Measurements from ENCODE around the gene CEP128. TPM values are rescaled to one million over a fixed set of nuclear protein-coding genes. Genes with fewer than 3 reads are reported as not detected.

The CEP128 gene
- total RNA-seq, 1 experiment from 2014 or later: 16.7 TPM

- Histone ChIP-seq H3K9me3 (no peaks in the 10 kb centered on the region), H3K4me3 (ENCODE audit: low read depth, low read length) (no peak overlapping the region), H3K36me3 (ENCODE audit: control insufficient read depth, insufficient read depth, low read length) (no peaks in the 10 kb centered on the region), H3K27me3 (replicated peaks; ENCODE audit: control insufficient read depth, insufficient read depth, low read length) (no peaks in the 10 kb centered on the region), H3K4me1 (peaks cover 10% of the 10 kb centered on the region)
- no peak for DNase-seq
- intact Hi-C loops (cut with micrococcal nuclease; ENCODE audit: unreplicated experiment): no loop called here
- Mint-ChIP-seq H3K9me3 (ENCODE audit: unreplicated experiment) (no peaks in the 10 kb centered on the region), H3K27ac (ENCODE audit: unreplicated experiment) (no peak overlapping the region), H3K27me3 (ENCODE audit: insufficient read depth, unreplicated experiment) (no peaks in the 10 kb centered on the region), H3K36me3 (ENCODE audit: insufficient read depth, unreplicated experiment) (no peaks in the 10 kb centered on the region), H3K4me1 (ENCODE audit: low read depth, unreplicated experiment) (peaks cover 2% of the 10 kb centered on the region), H3K4me3 (ENCODE audit: unreplicated experiment) (no peak overlapping the region)
- POLR2A ChIA-PET: no interaction called here
- CTCF ChIA-PET: no interaction called here
- no peak for TF ChIP-seq CTCF (IDR thresholded peaks at IDR 0.05; ENCODE audit: insufficient read depth in 1 of 2, low read depth in 1 of 2, low read length in 1 of 2, severe bottlenecking in 1 of 2, unreplicated experiment in 1 of 2)
- no TSS peak for BruUV-seq (replicated peaks)
Observed at GRCh38 chr14:80906946-80907345, 34.6 kb downstream of the CEP128 start.

- BruUV-seq (replicated peaks): no TSS peak
- DNase-seq: no peak
- Mint-ChIP-seq H3K9me3 (ENCODE audit: unreplicated experiment) (no peaks in the 10 kb centered on the region), H3K4me3 (ENCODE audit: unreplicated experiment) (no peak overlapping the region), H3K27ac (ENCODE audit: unreplicated experiment) (no peak overlapping the region), H3K4me1 (ENCODE audit: low read depth, unreplicated experiment) (peaks cover 8% of the 10 kb centered on the region), H3K36me3 (ENCODE audit: insufficient read depth, unreplicated experiment) (no peaks in the 10 kb centered on the region), H3K27me3 (ENCODE audit: insufficient read depth, unreplicated experiment) (no peaks in the 10 kb centered on the region)
- Histone ChIP-seq H3K27me3 (replicated peaks; ENCODE audit: control insufficient read depth, insufficient read depth, low read length) (no peaks in the 10 kb centered on the region), H3K4me1 (peaks cover 10% of the 10 kb centered on the region), H3K4me3 (ENCODE audit: low read depth, low read length) (no peak overlapping the region), H3K9me3 (no peaks in the 10 kb centered on the region), H3K36me3 (ENCODE audit: control insufficient read depth, insufficient read depth, low read length) (no peaks in the 10 kb centered on the region)
- CTCF ChIA-PET: no interaction called here
- TF ChIP-seq CTCF (IDR thresholded peaks at IDR 0.05; ENCODE audit: insufficient read depth in 1 of 2, low read depth in 1 of 2, low read length in 1 of 2, severe bottlenecking in 1 of 2, unreplicated experiment in 1 of 2): no peak
- POLR2A ChIA-PET: no interaction called here
- intact Hi-C loops (cut with micrococcal nuclease; ENCODE audit: unreplicated experiment): no loop called here
Observed at GRCh38 chr14:80906336-80906735, 35.2 kb downstream of the CEP128 start.

DNA sequence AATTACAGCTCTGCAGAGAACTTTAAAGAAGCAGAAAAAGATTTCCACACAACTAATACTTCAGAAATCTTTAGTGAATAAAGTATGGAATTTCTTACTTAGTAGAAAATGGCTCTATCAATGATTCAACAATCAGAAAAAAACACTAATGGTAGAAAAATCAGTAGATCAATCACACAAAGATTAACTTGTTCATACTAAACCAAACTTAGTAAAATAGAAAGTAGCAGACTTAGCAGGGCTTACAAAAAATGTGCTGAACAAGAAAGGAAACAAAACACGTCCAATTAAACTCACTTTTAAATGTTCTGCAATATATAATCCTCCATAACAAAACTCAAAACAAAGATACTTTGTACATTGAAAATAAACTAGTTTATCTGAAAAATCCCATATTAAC is 38.9 kb downstream of the CEP128 start:
- POLR2A ChIA-PET: no interaction called here
- Mint-ChIP-seq H3K27ac (ENCODE audit: unreplicated experiment) (no peak overlapping the region), H3K36me3 (ENCODE audit: insufficient read depth, unreplicated experiment) (no peaks in the 10 kb centered on the region)

More for the DNA sequence above, 38.9 kb downstream of the CEP128 start:
- Mint-ChIP-seq H3K9me3 (ENCODE audit: unreplicated experiment) (no peaks in the 10 kb centered on the region), H3K4me1 (ENCODE audit: low read depth, unreplicated experiment) (peaks cover 8% of the 10 kb centered on the region), H3K27me3 (ENCODE audit: insufficient read depth, unreplicated experiment) (no peaks in the 10 kb centered on the region), H3K4me3 (ENCODE audit: unreplicated experiment) (no peak overlapping the region)
- CTCF ChIA-PET: no interaction called here
- peaks cover 10% of the 10 kb centered on the region for H3K4me1 ChIP-seq
- H3K9me3 ChIP-seq: no peaks in the 10 kb centered on the region
- no TSS peak for BruUV-seq (replicated peaks)
- H3K27me3 ChIP-seq (replicated peaks; ENCODE audit: control insufficient read depth, insufficient read depth, low read length): no peaks in the 10 kb centered on the region
- intact Hi-C loops (cut with micrococcal nuclease; ENCODE audit: unreplicated experiment): no loop called here
- H3K4me3 ChIP-seq (ENCODE audit: low read depth, low read length): no peak overlapping the region
- DNase-seq: no peak
- no peaks in the 10 kb centered on the region for H3K36me3 ChIP-seq (ENCODE audit: control insufficient read depth, insufficient read depth, low read length)
- TF ChIP-seq CTCF (IDR thresholded peaks at IDR 0.05; ENCODE audit: insufficient read depth in 1 of 2, low read depth in 1 of 2, low read length in 1 of 2, severe bottlenecking in 1 of 2, unreplicated experiment in 1 of 2): no peak

Data from Caco-2 (cell line).